HepG2 (cell line): Measurements from ENCODE around the gene CAVIN1. TPM values are rescaled to one million over a fixed set of nuclear protein-coding genes. Genes with fewer than 3 reads are reported as not detected.

Experiments
- ARID5B ChIP-seq: IDR thresholded peaks from 2 replicates; pipeline ENCODE4 v1.4.0; 2020; ENCODE audit warnings: mild to moderate bottlenecking, missing genetic modification reagents
- BRCA1 ChIP-seq: sonication (generic); formaldehyde crosslinking; IDR thresholded peaks from 2 replicates; pipeline ENCODE4 v1.4.0; 2020; ENCODE audit warnings: missing genetic modification reagents
- CEBPB ChIP-seq: IDR thresholded peaks from 2 replicates; pipeline ENCODE4 v1.6.1; 2011; ENCODE audit warnings: low read depth, low read length, improper control_type of control experiment, borderline replicate concordance
- ELF1 ChIP-seq: sonication (generic); formaldehyde crosslinking; IDR thresholded peaks from 2 replicates; pipeline ENCODE4 v1.4.0; 2020; ENCODE audit warnings: missing genetic modification reagents
- GFI1 ChIP-seq: sonication (generic); formaldehyde crosslinking; IDR thresholded peaks from 2 replicates; pipeline ENCODE4 v1.5.0; 2020; ENCODE audit warnings: missing genetic modification reagents, mild to moderate bottlenecking, borderline replicate concordance
- HOXA5 ChIP-seq: sonication (generic); formaldehyde crosslinking; IDR thresholded peaks from 2 replicates; pipeline ENCODE4 v1.4.0; 2020; ENCODE audit warnings: missing genetic modification reagents
- KMT2A ChIP-seq: sonication (generic); formaldehyde crosslinking; IDR thresholded peaks from 2 replicates; pipeline ENCODE4 v1.4.0; 2020; ENCODE audit warnings: missing genetic modification reagents
- MXD3 ChIP-seq: IDR thresholded peaks from 2 replicates; pipeline ENCODE4 v1.6.1; 2016; ENCODE audit warnings: mild to moderate bottlenecking, missing biosample characterization, missing genetic modification reagents
- NR2F6 ChIP-seq, 2 experiments: IDR thresholded peaks; 2 replicates each; pipeline ENCODE4 v1.6.1; 2016; ENCODE audit warnings: antibody characterized with exemption in 1 of 2, mild to moderate bottlenecking in 1 of 2
- RORA ChIP-seq: sonication (generic); formaldehyde crosslinking; IDR thresholded peaks from 2 replicates; pipeline ENCODE4 v1.5.0; 2020; ENCODE audit warnings: mild to moderate bottlenecking, missing genetic modification reagents, moderate library complexity
- SNAI1 ChIP-seq: sonication (generic); formaldehyde crosslinking; IDR thresholded peaks from 2 replicates; pipeline ENCODE4 v1.5.0; 2020; ENCODE audit warnings: mild to moderate bottlenecking, missing genetic modification reagents, borderline replicate concordance
- SOX6 ChIP-seq, 2 experiments: fragments of 450-650 bp in 1 of 2; sonication (generic) in 1 of 2; formaldehyde crosslinking in 1 of 2; IDR thresholded peaks; 2 replicates each; pipeline versions ENCODE4 v1.4.0 to v1.6.1; 2017 to 2020; ENCODE audit warnings: antibody characterized with exemption in 1 of 2, mild to moderate bottlenecking in 1 of 2, missing genetic modification reagents in 1 of 2
- SPEN ChIP-seq: sonication (generic); formaldehyde crosslinking; IDR thresholded peaks from 2 replicates; pipeline ENCODE4 v1.5.1; 2020; ENCODE audit warnings: low read depth, mild to moderate bottlenecking, missing genetic modification reagents
- TGIF2 ChIP-seq: IDR thresholded peaks from 2 replicates; pipeline ENCODE4 v1.6.1; 2016; ENCODE audit warnings: control low read depth, missing compliant biosample characterization
- ZBTB21 ChIP-seq: sonication (generic); formaldehyde crosslinking; IDR thresholded peaks from 2 replicates; pipeline ENCODE4 v1.4.0; 2020; ENCODE audit warnings: missing genetic modification reagents
- ZBTB34 ChIP-seq: sonication (generic); formaldehyde crosslinking; IDR thresholded peaks from 2 replicates; pipeline ENCODE4 v1.8.0; 2022; ENCODE audit warnings: mild to moderate bottlenecking, missing genetic modification reagents
- ZNF292 ChIP-seq: sonication (generic); formaldehyde crosslinking; IDR thresholded peaks from 2 replicates; pipeline ENCODE4 v1.8.1; 2022; ENCODE audit warnings: mild to moderate bottlenecking, low read depth, missing genetic modification reagents, borderline replicate concordance
- ZNF326 ChIP-seq: sonication (generic); formaldehyde crosslinking; IDR thresholded peaks from 2 replicates; pipeline ENCODE4 v1.4.0; 2020; ENCODE audit warnings: missing genetic modification reagents, borderline replicate concordance
- ZNF414 ChIP-seq: sonication (generic); formaldehyde crosslinking; IDR thresholded peaks from 2 replicates; pipeline ENCODE4 v1.5.0; 2020; ENCODE audit warnings: missing genetic modification reagents
- ZNF44 ChIP-seq: sonication (generic); formaldehyde crosslinking; IDR thresholded peaks from 2 replicates; pipeline ENCODE4 v1.5.1; 2020; ENCODE audit warnings: mild to moderate bottlenecking, missing genetic modification reagents
- ZNF484 ChIP-seq: sonication (generic); formaldehyde crosslinking; IDR thresholded peaks from 2 replicates; pipeline ENCODE4 v1.5.1; 2020; ENCODE audit warnings: mild to moderate bottlenecking, low read depth, missing genetic modification reagents, borderline replicate concordance
- ZNF616 ChIP-seq: sonication (generic); formaldehyde crosslinking; IDR thresholded peaks from 2 replicates; pipeline ENCODE4 v1.5.0; 2020; ENCODE audit warnings: low read depth, mild to moderate bottlenecking, missing genetic modification reagents
- ZNF713 ChIP-seq: sonication (generic); formaldehyde crosslinking; IDR thresholded peaks from 2 replicates; pipeline ENCODE4 v1.4.0; 2020; ENCODE audit warnings: mild to moderate bottlenecking, missing genetic modification reagents
- ZNF792 ChIP-seq: IDR thresholded peaks from 2 replicates; pipeline ENCODE4 v1.6.1; 2016
- polyA plus RNA-seq, 8 experiments: library from polyadenylated mRNA; depleted of rRNA in 3 of 8; stranded (reverse) in 7 of 8; unstranded in 1 of 8; fragments of >200 nt; fragmentation: Illumina TruSeq in 4 of 8; extraction: Trizol in 4 of 8; gene quantifications; 2 replicates each; pipeline versions ENCODE4 v1.2.1 to v1.2.3, GENCODE V29; 2011 to 2016; ENCODE audit warnings: low read depth in 4 of 8, missing spikeins in 1 of 8, mixed read lengths in 1 of 8; ENCODE audit not compliant: insufficient read depth in 1 of 8
- total RNA-seq, 5 experiments: library from RNA; depleted of rRNA; stranded (reverse); fragments of >200 nt; fragmentation: Illumina TruSeq; extraction: Trizol; gene quantifications; 2 replicates each; pipeline ENCODE4 v1.2.3, GENCODE V29; 2016; ENCODE audit warnings: low read depth in 1 of 5

Gene CAVIN1
- total and polyA plus RNA-seq, 2 of the 13 experiments (the other 11 are each of a cell fraction or from before 2014, with no cell fraction given) = 15.9 to 25.5 TPM

- TF ChIP-seq SOX6 (IDR thresholded peaks at IDR 0.05) = no peak
- peak; percentile 43 for TF ChIP-seq SOX6 (CRISPR knock-in tag; IDR thresholded peaks at IDR 0.05)
- TF ChIP-seq ZNF292 (CRISPR knock-in tag) = peak; percentile 60; the same call in 1 of the 2 replicates
- TF ChIP-seq ZNF414 (CRISPR knock-in tag) = peak; percentile 57; the same call in 1 of the 2 replicates
- TF ChIP-seq KMT2A (CRISPR knock-in tag) = peak; percentile 22; the same call in 1 of the 2 replicates
- TF ChIP-seq ZBTB21 (CRISPR knock-in tag) = no peak
- no peak for TF ChIP-seq ZNF326
- TF ChIP-seq SNAI1 (CRISPR knock-in tag) = peak; percentile 96; the same call in 1 of the 2 replicates
- peak; percentile 29; the same call in 1 of the 2 replicates for TF ChIP-seq ZNF792
- peak; percentile 20; the same call in 1 of the 2 replicates for TF ChIP-seq ZNF713 (CRISPR knock-in tag)
- no peak; the same call in 1 of the 2 replicates for TF ChIP-seq MXD3
- TF ChIP-seq ZNF484 (CRISPR knock-in tag) = peak; percentile 86; the same call in 1 of the 2 replicates
- TF ChIP-seq NR2F6 (IDR thresholded peaks at IDR 0.05) = no peak
- TF ChIP-seq NR2F6 (CRISPR knock-in tag; IDR thresholded peaks at IDR 0.05) = peak; percentile 72
- TF ChIP-seq SPEN = peak; percentile 54; the same call in 1 of the 2 replicates
- no peak; the same call in 1 of the 2 replicates for TF ChIP-seq HOXA5 (CRISPR knock-in tag)
- peak; percentile 50; the same call in 1 of the 2 replicates for TF ChIP-seq ZNF44 (CRISPR knock-in tag)
- peak; percentile 17; the same call in 1 of the 2 replicates for TF ChIP-seq ZBTB34 (CRISPR knock-in tag)
- TF ChIP-seq CEBPB = no peak
- TF ChIP-seq BRCA1 (CRISPR knock-in tag) = no peak
- no peak for TF ChIP-seq RORA (CRISPR knock-in tag)
- TF ChIP-seq ARID5B (CRISPR knock-in tag) = 0 out of 2 replicates have a peak, but pooled peaks have one; percentile 2
- no peak; the same call in 1 of the 2 replicates for TF ChIP-seq ELF1 (CRISPR knock-in tag)
- TF ChIP-seq ZNF616 = peak; percentile 59; the same call in 1 of the 2 replicates
- TF ChIP-seq GFI1 (CRISPR knock-in tag) = no peak
- TF ChIP-seq TGIF2 (CRISPR knock-in tag) = peak; percentile 44; the same call in 1 of the 2 replicates
These were observed 571 bp downstream of the CAVIN1 start (continued) for GRCh38 chr17:42422412-42422957.
